EH (cell line): ENCODE measurements around the gene LARP1.
"Not testable (repeated sequence)": the region's sequence is repeated elsewhere in the genome, so short reads cannot be mapped to it uniquely, and the experiment has no call there.

ENCODE experiments used
- DNase-seq: peaks from one replicate; pipeline ENCODE4 v3.0.0-alpha.2; 2015; ENCODE audit warnings: low read depth

Gene LARP1

GRCh38 chr5:154734370-154735248 lies 20.6 kb upstream of the LARP1 start:
- no peak for DNase-seq

DNA sequence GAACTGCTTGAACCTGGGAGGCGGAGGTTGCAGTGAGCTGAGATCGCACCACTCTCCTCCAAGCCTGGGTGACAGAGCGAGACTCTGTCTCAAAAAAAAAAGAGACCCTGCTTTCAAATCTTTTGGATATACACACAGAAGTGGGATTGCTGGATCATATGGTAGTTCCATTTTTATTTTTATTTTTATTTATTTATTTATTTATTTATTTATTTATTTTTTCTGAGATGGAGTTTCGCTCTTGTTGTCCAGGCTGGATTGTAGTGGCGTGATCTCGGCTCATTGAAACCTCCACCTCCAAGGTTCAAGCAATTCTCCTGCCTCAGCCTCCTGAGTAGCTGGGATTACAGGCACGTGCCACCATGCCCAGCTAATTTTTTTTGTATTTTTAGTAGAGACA lies 19.8 kb upstream of the LARP1 start:
- DNase-seq = not testable (repeated sequence)

DNA sequence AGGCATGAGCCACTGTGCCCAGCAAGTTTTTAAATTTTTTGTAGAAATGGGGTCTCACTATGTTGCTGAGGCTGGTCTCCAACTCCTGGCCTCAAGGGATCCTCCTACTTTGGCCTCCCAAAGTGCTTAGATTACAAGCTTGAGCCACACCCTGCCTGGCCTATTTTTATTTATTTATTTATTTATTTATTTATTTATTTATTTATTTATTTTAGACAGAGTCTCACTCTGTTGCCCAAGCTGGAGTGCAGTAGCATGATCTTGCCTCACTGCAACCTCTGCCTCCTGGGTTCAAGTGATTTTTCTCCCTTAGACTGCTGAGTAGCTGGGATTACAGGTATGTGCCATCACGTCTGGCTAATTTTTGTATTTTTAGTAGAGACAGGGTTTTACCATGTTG lies 18.8 kb upstream of the LARP1 start:
- not testable (repeated sequence) for DNase-seq

GRCh38 chr5:154737667-154738320 lies 17.4 kb upstream of the LARP1 start:
- DNase-seq = no peak

- DNase-seq = peak; percentile 66
These were observed 14.7 kb upstream of the LARP1 start for GRCh38 chr5:154740483-154740882.

DNA sequence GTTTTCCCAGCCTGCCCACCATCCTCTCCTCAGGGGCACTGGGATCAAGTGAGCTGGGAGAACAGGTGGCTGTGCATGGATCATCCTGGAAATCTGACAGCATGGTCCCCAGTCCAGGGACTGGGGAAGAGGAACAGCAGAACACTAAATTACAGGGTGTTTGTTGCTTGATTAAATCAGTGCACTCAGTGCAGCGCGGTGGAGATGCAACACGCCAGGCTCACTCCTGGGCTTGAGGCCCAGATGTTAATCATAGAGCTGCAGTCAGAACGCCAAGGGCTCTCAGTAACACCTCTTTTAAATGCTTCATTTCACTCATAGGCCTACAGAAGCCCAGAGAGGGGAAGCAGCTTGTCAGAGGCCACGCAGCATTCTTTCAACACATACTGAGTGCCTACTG lies 14.2 kb upstream of the LARP1 start:
- peak; percentile 28 for DNase-seq

DNA sequence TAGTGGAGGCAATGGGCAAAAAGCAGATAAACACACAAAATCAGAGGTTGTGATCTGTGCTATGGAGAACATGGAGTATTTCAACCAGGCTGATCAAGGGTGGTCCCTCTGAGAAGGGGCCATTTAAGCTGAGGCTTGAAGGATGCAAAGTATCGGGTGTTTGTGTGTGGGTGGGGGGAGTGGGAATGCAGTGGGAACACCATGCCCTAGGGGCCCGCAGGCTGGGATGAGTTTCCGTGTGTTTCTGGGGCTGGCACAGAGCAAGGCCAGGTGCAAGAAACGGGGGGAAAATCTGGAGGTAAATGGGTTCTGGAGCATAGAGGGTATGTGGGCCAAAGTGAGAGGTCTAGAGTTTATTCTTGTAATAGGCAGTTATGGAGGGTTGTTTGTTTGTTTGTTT lies 13.8 kb upstream of the LARP1 start:
- no peak for DNase-seq

DNA sequence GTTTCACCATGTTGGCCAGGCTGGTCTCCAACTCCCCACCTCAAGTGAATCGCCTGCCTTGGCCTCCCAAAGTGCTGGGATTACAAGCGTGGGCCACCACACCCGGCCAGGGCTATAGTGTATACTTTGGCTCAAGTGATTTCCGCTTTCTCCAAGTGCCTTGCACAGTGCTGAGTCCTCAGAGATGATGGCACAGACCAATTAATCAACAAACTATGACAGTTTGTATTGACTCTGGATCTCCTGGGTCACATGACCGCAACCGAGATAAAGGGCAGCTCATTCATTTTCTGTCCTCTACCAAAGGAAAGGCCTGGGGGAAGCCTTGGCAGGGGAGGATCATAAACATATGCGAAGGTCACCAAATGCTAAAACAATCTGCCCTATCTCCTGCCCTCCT lies 11.4 kb upstream of the LARP1 start:
- DNase-seq = no peak

DNA sequence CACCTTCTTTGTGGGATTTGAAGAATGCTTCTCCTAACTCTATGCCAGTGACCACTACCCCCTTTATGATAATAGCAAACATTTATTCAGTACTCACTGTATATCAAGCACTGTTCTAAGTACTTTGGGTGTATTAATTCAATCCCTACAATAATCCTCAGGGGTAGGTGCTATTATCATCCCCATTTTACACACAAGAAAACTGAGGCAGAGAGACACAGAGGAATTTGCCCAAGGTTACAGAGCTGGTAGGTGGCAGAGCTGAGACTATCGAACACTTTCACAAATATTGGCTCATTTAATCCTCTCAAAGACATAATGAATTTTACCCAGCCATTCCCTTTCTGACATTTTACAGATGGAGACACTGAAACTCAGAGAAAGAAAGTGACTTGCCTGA lies 9.8 kb upstream of the LARP1 start:
- no peak for DNase-seq

DNA sequence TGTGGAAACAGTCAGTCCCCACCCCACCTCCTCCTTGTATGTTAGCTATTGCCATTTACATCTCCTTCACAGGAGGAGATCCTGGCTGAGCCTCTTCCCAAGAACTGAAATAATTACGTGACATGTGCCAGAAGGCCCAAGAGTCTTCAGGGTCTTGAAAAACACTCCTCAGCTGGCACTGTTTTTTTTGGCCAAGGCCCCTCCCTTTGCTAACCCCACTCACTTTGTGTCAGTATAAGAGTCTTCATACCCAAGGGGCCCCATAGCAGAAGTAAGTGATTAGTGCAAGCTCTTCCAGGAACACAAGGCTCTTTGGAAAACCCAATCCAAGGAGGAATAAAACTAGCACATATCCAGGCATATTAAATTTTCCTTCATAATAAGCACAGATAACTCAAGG lies 5.7 kb upstream of the LARP1 start:
- DNase-seq = no peak

DNA sequence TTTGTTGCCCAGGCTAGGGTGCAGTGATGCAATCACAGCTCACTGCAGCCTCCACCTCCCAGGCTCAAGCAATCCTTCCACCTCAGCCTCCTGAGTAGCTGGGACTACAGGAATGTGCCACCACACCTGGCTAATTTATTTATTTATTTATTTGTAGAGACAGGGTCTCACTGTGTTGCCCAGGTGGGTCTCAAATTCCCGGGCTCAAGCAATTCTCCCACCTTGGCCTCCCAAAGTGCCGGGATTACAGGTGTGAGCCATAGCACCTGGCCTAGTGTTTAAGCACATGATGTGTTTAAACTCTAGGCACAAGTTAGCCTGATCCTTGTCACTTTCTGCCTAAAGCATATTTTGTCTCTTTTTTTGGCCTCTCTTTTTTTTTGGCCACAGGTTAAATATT lies 4.5 kb upstream of the LARP1 start:
- DNase-seq = not testable (repeated sequence)

GRCh38 chr5:154751854-154752253 lies 3.3 kb upstream of the LARP1 start:
- DNase-seq = no peak

DNA sequence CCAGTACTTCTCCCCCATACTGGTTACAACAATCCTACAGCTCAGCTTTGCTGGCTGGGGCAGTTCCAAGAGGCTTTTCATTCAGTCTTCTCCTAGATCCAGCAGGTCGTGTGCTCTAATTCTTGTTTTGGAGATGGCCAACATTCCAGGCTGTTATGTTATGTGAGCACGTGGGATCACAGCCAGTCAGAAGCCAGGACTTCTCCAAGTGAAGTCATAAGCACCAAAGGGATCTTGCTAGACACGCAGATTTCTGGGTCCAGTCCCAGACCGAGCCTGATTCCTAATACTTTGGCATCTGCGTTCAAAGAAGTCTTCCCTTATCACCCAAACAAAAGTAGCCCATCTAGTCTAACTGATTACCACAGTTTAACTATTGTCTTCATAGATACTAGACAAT lies 1.4 kb upstream of the LARP1 start:
- peak; percentile 97 for DNase-seq

DNA sequence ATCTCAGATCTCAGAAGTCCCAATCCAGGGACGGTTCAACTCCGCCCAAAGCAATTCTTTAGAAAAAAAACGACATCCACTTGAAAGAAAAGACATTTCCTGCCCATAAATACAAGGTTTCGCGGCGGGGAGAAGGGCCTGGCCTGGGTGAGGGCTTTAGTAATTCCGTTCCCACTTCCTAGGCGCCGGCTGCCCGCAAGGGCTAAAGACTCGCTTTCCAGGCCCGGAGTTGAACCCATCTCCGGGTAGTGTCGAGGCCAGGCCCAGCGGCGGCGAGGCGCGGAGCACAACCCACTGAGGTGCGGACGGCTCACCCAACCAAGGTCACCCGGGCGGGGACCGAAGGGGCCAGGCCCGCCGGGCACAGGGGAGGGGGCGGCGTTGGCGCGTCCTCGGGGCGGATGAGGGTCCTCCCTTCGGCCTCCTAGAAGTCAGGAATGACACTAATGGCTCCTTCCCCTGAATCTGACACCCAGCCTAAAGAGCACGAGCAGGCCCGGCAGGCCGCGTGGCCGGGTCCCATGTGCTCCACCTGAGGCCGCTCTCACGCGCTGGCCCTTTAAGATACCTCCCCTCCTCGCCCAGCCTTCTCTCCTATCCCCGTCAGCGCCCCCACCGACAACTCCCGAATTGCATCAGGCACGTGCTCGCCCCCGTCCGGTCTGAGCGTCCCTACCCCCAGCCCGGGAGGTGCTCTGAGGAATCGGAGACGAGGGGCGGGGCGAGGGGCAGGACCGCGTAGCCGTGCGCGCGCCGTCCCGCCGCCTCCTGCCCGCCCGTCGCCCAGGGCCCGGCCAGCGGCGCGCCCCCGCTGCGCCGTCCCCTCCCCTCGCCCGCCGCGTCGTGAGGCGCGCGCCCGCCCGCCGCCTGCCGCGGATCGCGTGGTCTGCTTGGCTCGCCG lies 467 bp upstream of the LARP1 start:
- DNase-seq = peak; percentile 99

GRCh38 chr5:154756009-154756867 lies 1.1 kb downstream of the LARP1 start:
- peak; percentile 34 for DNase-seq

- DNase-seq = peak; percentile 53
These were observed 2.0 kb downstream of the LARP1 start for GRCh38 chr5:154756868-154757813.

DNA sequence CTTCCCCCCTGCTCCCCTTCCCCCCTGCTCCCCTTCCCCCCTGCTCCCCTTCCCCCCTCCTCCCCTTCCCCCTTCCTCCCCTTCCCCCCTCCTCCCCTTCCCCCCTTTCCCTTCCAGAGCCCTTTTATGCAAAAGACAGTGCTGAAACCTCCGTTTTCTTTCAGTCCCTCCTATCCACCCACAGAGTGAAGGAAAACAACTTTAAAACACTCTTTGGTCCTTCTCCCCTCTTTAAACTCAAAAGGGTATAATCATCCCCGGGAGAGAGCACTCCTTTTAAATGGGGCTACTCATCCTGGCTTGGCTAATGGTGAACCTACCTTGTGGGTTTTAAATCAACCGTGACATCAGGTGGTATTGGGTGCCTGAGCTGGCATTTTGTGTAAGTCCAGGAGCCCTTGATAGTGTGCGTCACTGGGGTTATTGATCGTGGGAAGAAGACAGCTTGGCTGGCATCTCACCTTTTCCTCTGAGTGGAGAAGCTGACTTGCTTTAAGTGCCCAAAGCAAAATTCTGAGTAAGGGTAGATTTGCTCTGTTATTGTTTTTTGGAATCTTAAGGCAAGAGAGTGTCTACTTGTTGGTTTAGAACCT lies 2.7 kb downstream of the LARP1 start:
- DNase-seq = peak; percentile 6

- DNase-seq = peak; percentile 51
These were observed 3.3 kb downstream of the LARP1 start for GRCh38 chr5:154758493-154758892.

DNA sequence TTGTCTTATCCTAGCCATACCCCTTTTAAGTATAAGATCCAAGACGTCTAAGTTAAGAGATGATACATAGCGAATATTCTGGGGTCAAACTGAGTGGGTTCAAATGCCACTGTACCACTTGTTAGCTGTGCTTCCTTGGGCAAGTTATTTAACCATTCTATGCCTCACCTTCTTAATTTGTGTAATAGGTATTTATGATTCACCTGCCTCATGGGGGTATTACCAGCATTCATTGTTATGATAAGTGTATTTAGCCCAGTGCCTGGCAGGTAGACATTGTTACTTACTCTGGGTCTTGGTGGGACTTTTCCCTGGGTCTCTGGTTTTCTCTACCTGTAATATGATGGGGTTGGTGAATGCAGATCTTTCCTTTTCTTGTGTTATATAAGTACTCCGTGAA lies 3.8 kb downstream of the LARP1 start:
- DNase-seq = no peak

GRCh38 chr5:154759868-154760267 lies 4.7 kb downstream of the LARP1 start:
- not testable (repeated sequence) for DNase-seq
